KMS-11 (cell line): Measurements from ENCODE around the gene ACER3.

ENCODE experiments used
- H2AFZ ChIP-seq: fragments of 200-600 bp; sonication (generic); 2 replicates; pipeline ENCODE4 v1.6.1; 2016; ENCODE audit warnings: antibody characterized with exemption, mixed run types, low read depth
- H3K27ac ChIP-seq: fragments of 200-600 bp; sonication (generic); 2 replicates; pipeline ENCODE4 v1.6.1; 2016; ENCODE audit warnings: mild to moderate bottlenecking, mixed run types
- H3K27me3 ChIP-seq: fragments of 200-600 bp; sonication (generic); 2 replicates; pipeline ENCODE4 v1.6.1; 2017; ENCODE audit warnings: mild to moderate bottlenecking, low read depth, mixed run types, moderate library complexity; ENCODE audit not compliant: insufficient read depth
- H3K36me3 ChIP-seq: fragments of 200-600 bp; sonication (generic); 2 replicates; pipeline ENCODE4 v1.6.1; 2017; ENCODE audit warnings: mild to moderate bottlenecking, mixed run types; ENCODE audit not compliant: insufficient read depth
- H3K4me1 ChIP-seq: fragments of 200-600 bp; sonication (generic); 2 replicates; pipeline ENCODE4 v1.6.1; 2016; ENCODE audit warnings: mild to moderate bottlenecking, low read depth, mixed run types; ENCODE audit not compliant: poor library complexity, severe bottlenecking
- H3K4me2 ChIP-seq: fragments of 200-600 bp; sonication (generic); 2 replicates; pipeline ENCODE4 v1.7.0; 2016; ENCODE audit warnings: mild to moderate bottlenecking, mixed run types
- H3K4me3 ChIP-seq: fragments of 200-600 bp; sonication (generic); IDR thresholded peaks from 2 replicates; pipeline ENCODE4 v1.6.1; 2017; ENCODE audit warnings: low read depth, low read length, mixed read lengths; ENCODE audit not compliant: insufficient read depth
- H3K79me2 ChIP-seq: fragments of 200-600 bp; sonication (generic); 2 replicates; pipeline ENCODE4 v1.6.1; 2016; ENCODE audit warnings: low read depth, mixed run types; ENCODE audit not compliant: insufficient read depth
- H3K9ac ChIP-seq: fragments of 200-600 bp; sonication (generic); 2 replicates; pipeline ENCODE4 v1.6.1; 2016; ENCODE audit warnings: mild to moderate bottlenecking, mixed run types
- H4K20me1 ChIP-seq: fragments of 200-600 bp; sonication (generic); 2 replicates; pipeline ENCODE4 v1.6.1; 2016; ENCODE audit warnings: mild to moderate bottlenecking, mixed run types; ENCODE audit not compliant: insufficient read depth
- TF ChIP-seq, protein P1 (sequence below): fragments of 200-600 bp; sonication (generic); conservative IDR thresholded peaks from 2 replicates; pipeline ENCODE4 v1.6.1; 2017; ENCODE audit warnings: low read depth, mild to moderate bottlenecking, antibody characterized with exemption, low read length, moderate library complexity, mixed read lengths

Gene ACER3

DNA sequence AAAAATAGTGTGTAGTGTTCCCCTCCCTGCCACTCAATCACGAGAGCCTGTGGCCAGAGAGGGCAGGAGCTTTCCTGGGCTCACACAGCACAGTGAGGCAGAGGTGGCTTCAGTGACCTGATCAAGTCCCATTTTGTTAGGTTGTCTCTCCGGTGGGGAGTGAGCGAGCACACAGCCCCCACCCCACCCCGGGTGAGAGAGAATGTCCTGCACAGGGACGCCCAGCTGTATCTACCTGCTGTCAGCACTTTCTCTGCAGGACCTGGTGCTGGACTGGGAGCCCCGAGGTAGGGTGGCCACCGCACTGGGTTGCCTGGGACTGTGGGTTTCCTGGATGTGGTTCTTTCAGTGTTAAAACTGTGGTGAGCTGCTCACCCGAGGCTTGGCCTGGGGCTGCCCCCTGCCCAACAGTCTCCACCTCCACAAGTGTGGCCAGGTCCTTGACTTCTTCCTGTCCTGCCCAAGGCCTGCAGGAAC is 212.2 kb downstream of the ACER3 start:
- no peaks in the 10 kb centered on the region for H4K20me1 ChIP-seq
- H3K36me3 ChIP-seq = no peaks in the 10 kb centered on the region
- no peaks in the 10 kb centered on the region for H3K79me2 ChIP-seq
- no peak overlapping the region for H3K4me3 ChIP-seq
- TF ChIP-seq, protein P1, sequence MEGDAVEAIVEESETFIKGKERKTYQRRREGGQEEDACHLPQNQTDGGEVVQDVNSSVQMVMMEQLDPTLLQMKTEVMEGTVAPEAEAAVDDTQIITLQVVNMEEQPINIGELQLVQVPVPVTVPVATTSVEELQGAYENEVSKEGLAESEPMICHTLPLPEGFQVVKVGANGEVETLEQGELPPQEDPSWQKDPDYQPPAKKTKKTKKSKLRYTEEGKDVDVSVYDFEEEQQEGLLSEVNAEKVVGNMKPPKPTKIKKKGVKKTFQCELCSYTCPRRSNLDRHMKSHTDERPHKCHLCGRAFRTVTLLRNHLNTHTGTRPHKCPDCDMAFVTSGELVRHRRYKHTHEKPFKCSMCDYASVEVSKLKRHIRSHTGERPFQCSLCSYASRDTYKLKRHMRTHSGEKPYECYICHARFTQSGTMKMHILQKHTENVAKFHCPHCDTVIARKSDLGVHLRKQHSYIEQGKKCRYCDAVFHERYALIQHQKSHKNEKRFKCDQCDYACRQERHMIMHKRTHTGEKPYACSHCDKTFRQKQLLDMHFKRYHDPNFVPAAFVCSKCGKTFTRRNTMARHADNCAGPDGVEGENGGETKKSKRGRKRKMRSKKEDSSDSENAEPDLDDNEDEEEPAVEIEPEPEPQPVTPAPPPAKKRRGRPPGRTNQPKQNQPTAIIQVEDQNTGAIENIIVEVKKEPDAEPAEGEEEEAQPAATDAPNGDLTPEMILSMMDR = no peak
- H3K4me1 ChIP-seq = no peaks in the 10 kb centered on the region
- H2AFZ ChIP-seq = no peak overlapping the region
- no peak overlapping the region for H3K27ac ChIP-seq
- H3K27me3 ChIP-seq = no peaks in the 10 kb centered on the region; the same call in 1 of the 2 replicates
- H3K9ac ChIP-seq = no peak overlapping the region
- H3K4me2 ChIP-seq = no peak overlapping the region

DNA sequence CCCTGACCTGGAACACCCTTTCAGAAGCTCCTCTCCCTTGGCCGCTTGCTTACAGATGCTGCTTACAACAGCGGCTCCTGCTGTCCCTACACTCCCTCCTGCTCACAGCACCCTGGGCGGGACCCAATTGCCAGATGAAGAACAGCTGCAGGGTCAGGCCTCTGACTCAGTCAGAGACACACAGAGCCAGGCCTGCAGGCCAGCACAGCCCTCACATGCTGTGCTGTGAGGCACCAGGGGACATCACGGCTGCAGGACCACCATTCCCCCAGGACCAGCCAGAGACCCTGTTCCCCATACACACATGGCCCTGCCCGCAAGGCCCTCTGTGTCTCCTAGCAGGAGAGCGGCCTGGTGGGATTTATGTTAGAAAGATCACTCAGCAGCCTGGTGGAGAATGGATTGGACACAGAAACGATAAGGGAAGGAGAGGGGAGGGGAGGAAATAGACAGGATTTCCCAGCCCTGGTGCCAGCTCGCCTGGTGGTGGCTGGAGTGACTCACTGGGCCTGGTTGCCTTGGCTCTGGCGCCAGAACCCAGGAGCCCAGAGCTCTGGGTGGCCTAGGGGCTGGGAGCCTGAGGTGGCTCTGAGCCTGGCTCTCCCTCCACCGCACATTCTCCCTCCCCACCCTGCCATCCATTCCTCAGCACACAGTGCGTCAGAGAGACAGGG is 212.7 kb downstream of the ACER3 start:
- H3K27me3 ChIP-seq = no peaks in the 10 kb centered on the region; the same call in 1 of the 2 replicates
- no peaks in the 10 kb centered on the region for H3K79me2 ChIP-seq
- TF ChIP-seq, protein P1 = no peak
- H3K9ac ChIP-seq = no peak overlapping the region
- H3K4me3 ChIP-seq = no peak overlapping the region
- H3K4me2 ChIP-seq = no peak overlapping the region
- no peak overlapping the region for H2AFZ ChIP-seq
- no peaks in the 10 kb centered on the region for H3K4me1 ChIP-seq
- H4K20me1 ChIP-seq = no peaks in the 10 kb centered on the region
- no peak overlapping the region for H3K27ac ChIP-seq
- no peaks in the 10 kb centered on the region for H3K36me3 ChIP-seq

DNA sequence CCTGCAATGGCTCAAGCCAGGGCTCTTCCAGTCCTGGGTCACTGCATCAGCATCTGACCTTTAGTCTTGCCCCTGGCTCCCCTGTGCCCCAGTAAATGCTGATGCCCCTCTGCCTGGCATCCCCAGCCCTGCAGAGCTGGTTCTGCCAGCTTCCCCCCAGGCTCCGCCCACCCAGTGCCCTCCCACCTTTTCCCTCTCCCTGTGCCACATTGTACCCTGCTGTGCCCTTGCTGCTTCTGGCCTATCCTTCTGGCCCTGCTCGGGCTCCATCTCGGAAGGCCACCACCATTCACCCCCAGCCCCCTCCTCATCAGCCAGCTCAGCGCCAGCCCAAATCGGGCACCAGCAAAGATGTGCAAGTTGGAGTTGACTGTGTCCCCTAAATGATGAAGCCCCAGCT is 213.5 kb downstream of the ACER3 start:
- TF ChIP-seq, protein P1 = no peak
- no peak overlapping the region for H3K4me2 ChIP-seq
- no peaks in the 10 kb centered on the region for H3K36me3 ChIP-seq
- H3K4me3 ChIP-seq = no peak overlapping the region
- H3K9ac ChIP-seq = no peak overlapping the region
- H3K27ac ChIP-seq = no peak overlapping the region
- H3K79me2 ChIP-seq = no peaks in the 10 kb centered on the region
- no peak overlapping the region for H2AFZ ChIP-seq
- H3K4me1 ChIP-seq = no peaks in the 10 kb centered on the region
- H3K27me3 ChIP-seq = no peaks in the 10 kb centered on the region; the same call in 1 of the 2 replicates
- no peaks in the 10 kb centered on the region for H4K20me1 ChIP-seq

GRCh38 chr11:77074626-77075221 is 214.0 kb downstream of the ACER3 start:
- no peaks in the 10 kb centered on the region for H4K20me1 ChIP-seq
- no peak overlapping the region for H3K27ac ChIP-seq
- no peaks in the 10 kb centered on the region for H3K4me1 ChIP-seq
- no peak overlapping the region for H3K4me2 ChIP-seq
- H3K9ac ChIP-seq = no peak overlapping the region
- TF ChIP-seq, protein P1 = no peak
- no peak overlapping the region for H2AFZ ChIP-seq
- no peaks in the 10 kb centered on the region; the same call in 1 of the 2 replicates for H3K27me3 ChIP-seq
- H3K4me3 ChIP-seq = no peak overlapping the region
- H3K36me3 ChIP-seq = no peaks in the 10 kb centered on the region
- no peaks in the 10 kb centered on the region for H3K79me2 ChIP-seq
